H9 (cell line): ENCODE data around the gene SSBP2. TPM values are rescaled to one million over a fixed set of nuclear protein-coding genes. Genes with fewer than 3 reads are reported as not detected.

Source experiments
- DNase-seq: peaks from one replicate; pipeline ENCODE4 v3.0.0-alpha.2; 2017
- H2AFZ ChIP-seq: one replicate; pipeline ENCODE4 v1.6.1; 2013; ENCODE audit warnings: mild to moderate bottlenecking, low read length, control low read depth, moderate library complexity
- H2AK5ac ChIP-seq: 2 replicates; pipeline ENCODE4 v1.6.1; 2013; ENCODE audit warnings: low read length, control low read depth, mixed read lengths; ENCODE audit not compliant: insufficient read length
- H2BK120ac ChIP-seq: one replicate; pipeline ENCODE4 v1.6.1; 2013; ENCODE audit warnings: low read depth, mild to moderate bottlenecking, low read length, control low read depth, inconsistent platforms; ENCODE audit not compliant: poor library complexity, severe bottlenecking
- H2BK12ac ChIP-seq: 2 replicates; pipeline ENCODE4 v1.6.1; 2013; ENCODE audit warnings: low read length, control low read depth, mixed read lengths, low read depth; ENCODE audit not compliant: insufficient read length
- H2BK15ac ChIP-seq: 2 replicates; pipeline ENCODE4 v1.6.1; 2013; ENCODE audit warnings: low read depth, low read length, control low read depth
- H2BK20ac ChIP-seq: one replicate; pipeline ENCODE4 v1.6.1; 2013; ENCODE audit warnings: low read depth, mild to moderate bottlenecking, low read length, control low read depth, inconsistent platforms; ENCODE audit not compliant: poor library complexity, severe bottlenecking
- H2BK5ac ChIP-seq: 2 replicates; pipeline ENCODE4 v1.6.1; 2013; ENCODE audit warnings: low read length, control low read depth, mixed read lengths; ENCODE audit not compliant: insufficient read length
- H3K14ac ChIP-seq: 2 replicates; pipeline ENCODE4 v1.6.1; 2013; ENCODE audit warnings: low read length, control low read depth; ENCODE audit not compliant: insufficient read depth
- H3K18ac ChIP-seq: 2 replicates; pipeline ENCODE4 v1.6.1; 2013; ENCODE audit warnings: low read depth, mild to moderate bottlenecking, mixed read lengths, low read length, control low read depth; ENCODE audit not compliant: insufficient read length
- H3K23ac ChIP-seq: 2 replicates; pipeline ENCODE4 v1.6.1; 2013; ENCODE audit warnings: low read length, control low read depth, mixed read lengths, low read depth; ENCODE audit not compliant: insufficient read length
- H3K23me2 ChIP-seq: 2 replicates; pipeline ENCODE4 v1.6.1; 2013; ENCODE audit warnings: low read depth, mild to moderate bottlenecking, mixed read lengths, low read length, control low read depth; ENCODE audit not compliant: insufficient read length, poor library complexity, severe bottlenecking
- H3K27ac ChIP-seq: 2 replicates; pipeline ENCODE4 v1.5.1; 2013; ENCODE audit warnings: low read length, control low read depth, mixed read lengths, low read depth; ENCODE audit not compliant: insufficient read length
- H3K27me3 ChIP-seq: 2 replicates; pipeline ENCODE4 v1.6.1; 2013; ENCODE audit warnings: low read length, control low read depth, inconsistent platforms; ENCODE audit not compliant: insufficient read depth
- H3K4ac ChIP-seq: 2 replicates; pipeline ENCODE4 v1.6.1; 2013; ENCODE audit warnings: low read depth, mild to moderate bottlenecking, control low read depth, inconsistent platforms, low read length, moderate library complexity
- H3K4me1 ChIP-seq: 2 replicates; pipeline ENCODE4 v1.6.1; 2013; ENCODE audit warnings: low read length, control low read depth, inconsistent platforms; ENCODE audit not compliant: insufficient read depth
- H3K4me2 ChIP-seq: 2 replicates; pipeline ENCODE4 v1.6.1; 2013; ENCODE audit warnings: low read length, control low read depth, mixed read lengths; ENCODE audit not compliant: insufficient read length, insufficient read depth
- H3K56ac ChIP-seq: 2 replicates; pipeline ENCODE4 v1.6.1; 2013; ENCODE audit warnings: low read depth, mild to moderate bottlenecking, mixed read lengths, low read length, control low read depth; ENCODE audit not compliant: insufficient read length
- H3K79me1 ChIP-seq: 2 replicates; pipeline ENCODE4 v1.6.1; 2013; ENCODE audit warnings: low read depth, mild to moderate bottlenecking, moderate library complexity, low read length, control low read depth, inconsistent platforms; ENCODE audit not compliant: insufficient read depth, poor library complexity, severe bottlenecking
- H3K79me2 ChIP-seq: 2 replicates; pipeline ENCODE4 v1.6.1; 2013; ENCODE audit warnings: low read length, control low read depth, inconsistent platforms; ENCODE audit not compliant: insufficient read depth
- H3K9ac ChIP-seq: 2 replicates; pipeline ENCODE4 v1.6.1; 2013; ENCODE audit warnings: low read length, control low read depth, mixed read lengths; ENCODE audit not compliant: insufficient read length; ENCODE audit errors: extremely low read depth
- H3K9me3 ChIP-seq: one replicate; pipeline ENCODE4 v1.6.1; 2013; ENCODE audit warnings: low read depth, low read length, inconsistent platforms; ENCODE audit not compliant: control insufficient read depth
- H3T11ph ChIP-seq: one replicate; pipeline ENCODE4 v1.6.1; 2013; ENCODE audit warnings: mild to moderate bottlenecking, low read length, control low read depth, inconsistent platforms
- H4K20me1 ChIP-seq: one replicate; pipeline ENCODE4 v1.6.1; 2013; ENCODE audit not compliant: control insufficient read depth, insufficient read length, insufficient read depth
- H4K5ac ChIP-seq: 2 replicates; pipeline ENCODE4 v1.6.1; 2013; ENCODE audit warnings: low read depth, mild to moderate bottlenecking, mixed read lengths, low read length, control low read depth; ENCODE audit not compliant: insufficient read length
- H4K8ac ChIP-seq: replicated peaks from 2 replicates; pipeline ENCODE4 v1.6.1; 2013; ENCODE audit warnings: low read length, control low read depth, mixed read lengths, low read depth; ENCODE audit not compliant: insufficient read length
- H4K91ac ChIP-seq: 2 replicates; pipeline ENCODE4 v1.6.1; 2013; ENCODE audit warnings: low read depth, mild to moderate bottlenecking, moderate library complexity, mixed read lengths, low read length, control low read depth; ENCODE audit not compliant: insufficient read length
- H3K27ac Mint-ChIP-seq, 3 experiments: 2 replicates in 2 of 3; 3 replicates in 1 of 3; pipeline ENCODE4 v1.8.0; 2020 to 2021; ENCODE audit warnings: mixed read lengths in 3 of 3, mild to moderate bottlenecking in 1 of 3, moderate library complexity in 1 of 3
- H3K27me3 Mint-ChIP-seq: 2 replicates; pipeline ENCODE4 v1.8.0; 2021; ENCODE audit warnings: low read depth, mild to moderate bottlenecking, moderate library complexity, mixed read lengths
- H3K36me3 Mint-ChIP-seq, 3 experiments: 2 replicates in 2 of 3; 3 replicates in 1 of 3; pipeline ENCODE4 v1.8.0; 2020 to 2021; ENCODE audit warnings: low read depth in 3 of 3, mixed read lengths in 3 of 3; ENCODE audit not compliant: insufficient read depth in 1 of 3
- H3K4me1 Mint-ChIP-seq, 2 experiments: 2 replicates each; pipeline ENCODE4 v1.8.0; 2020; ENCODE audit warnings: mixed read lengths in 2 of 2
- H3K4me3 Mint-ChIP-seq, 2 experiments: 2 replicates in 1 of 2; 3 replicates in 1 of 2; pipeline ENCODE4 v1.8.0; 2020 to 2021; ENCODE audit warnings: mild to moderate bottlenecking in 2 of 2, mixed read lengths in 2 of 2, moderate library complexity in 1 of 2
- H3K9me3 Mint-ChIP-seq, 2 experiments: 2 replicates in 1 of 2; 3 replicates in 1 of 2; pipeline ENCODE4 v1.8.0; 2020; ENCODE audit warnings: mild to moderate bottlenecking in 2 of 2, mixed read lengths in 2 of 2, moderate library complexity in 1 of 2
- CTCF ChIP-seq: fragments of 200-600 bp; sonication (generic); conservative IDR thresholded peaks from 3 replicates; pipeline ENCODE4 v1.8.0; 2021; ENCODE audit warnings: antibody characterized with exemption, mild to moderate bottlenecking
- WGBS: extraction: QIAGEN DNeasy Blood & Tissue Kit; methylation state at CpG from one replicate; pipeline ENCODE4 v1.1.7; 2013; ENCODE audit warnings: missing lambda C conversion rate, low lambda C conversion rate, mixed read lengths; ENCODE audit not compliant: insufficient read length; ENCODE audit errors: extremely low coverage; 5-methylcytosine and 5-hydroxymethylcytosine counted together
- total RNA-seq: library from RNA; stranded (reverse); gene quantifications from 2 replicates; pipeline ENCODE4 v1.2.1, GENCODE V29; 2021

The SSBP2 gene
- total RNA-seq, 1 experiment from 2014 or later = 35.6 TPM

DNA sequence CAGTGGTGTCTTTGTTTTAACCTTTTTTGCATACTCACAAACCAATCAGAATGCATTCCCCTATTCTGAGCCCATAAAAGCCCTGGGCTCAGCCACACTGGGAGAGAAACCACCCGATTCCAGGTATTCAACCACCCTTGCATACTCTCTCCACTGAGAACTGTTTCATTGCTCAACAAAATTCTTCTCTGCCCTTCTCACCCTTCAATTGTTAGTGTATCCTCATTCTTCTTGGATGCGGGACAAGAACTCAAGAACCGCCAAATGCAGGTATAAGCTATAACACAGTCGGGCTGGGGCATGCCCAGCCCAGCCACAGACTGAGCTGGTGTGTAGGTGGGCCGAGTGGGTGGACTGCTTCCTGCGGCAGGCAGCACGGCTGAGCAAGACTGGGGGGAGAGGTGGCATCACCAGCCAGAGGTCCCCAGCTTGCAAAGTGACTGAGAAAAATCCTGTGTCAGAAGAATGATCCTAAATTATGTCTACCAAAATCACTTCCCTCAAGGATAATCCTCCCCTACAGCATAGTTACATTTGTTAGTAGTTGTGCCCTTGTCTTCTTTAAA lies 141.0 kb downstream of the SSBP2 start:
- Histone ChIP-seq H3K79me1 (no peaks in the 10 kb centered on the region), H3K9ac (no peak overlapping the region), H3K4me1 (no peaks in the 10 kb centered on the region; the same call in 1 of the 2 replicates), H3T11ph (no peak overlapping the region), H4K20me1 (no peaks in the 10 kb centered on the region), H3K14ac (no peak overlapping the region), H3K23me2 (no peaks in the 10 kb centered on the region), H3K9me3 (peaks cover 8% of the 10 kb centered on the region), H3K27ac (no peak overlapping the region), H2BK12ac (no peak overlapping the region), H4K5ac (no peak overlapping the region), H3K4ac (no peak overlapping the region), H2BK120ac (no peak overlapping the region), H4K8ac (no peak overlapping the region), H3K18ac (no peak overlapping the region), H2BK5ac (no peak overlapping the region), H3K79me2 (no peaks in the 10 kb centered on the region), H2AFZ (no peak overlapping the region), H2BK15ac (no peak overlapping the region), H4K91ac (no peak overlapping the region), H2AK5ac (no peak overlapping the region), H3K56ac (no peak overlapping the region), H2BK20ac (no peak overlapping the region), H3K4me2 (no peak overlapping the region), H3K23ac (no peak overlapping the region), H3K27me3 (no peaks in the 10 kb centered on the region)
- no peak for DNase-seq
- H3K36me3 Mint-ChIP-seq = peaks cover 11 to 52% (median 34%) of the 10 kb centered on the region in 3 experiments
- no peak overlapping the region for H3K4me3 Mint-ChIP-seq
- no peaks in the 10 kb centered on the region for H3K27me3 Mint-ChIP-seq
- H3K27ac Mint-ChIP-seq = no peak overlapping the region
- no CpG with 5 or more reads among the region's 7 CpGs for WGBS
- peaks cover 10 to 12% of the 10 kb centered on the region in 2 experiments for H3K9me3 Mint-ChIP-seq
- no peak for TF ChIP-seq CTCF
- H3K4me1 Mint-ChIP-seq = peaks cover 16 to 17% of the 10 kb centered on the region in 2 experiments
